ENCODE measurements around the gene OXTR.

DNA sequence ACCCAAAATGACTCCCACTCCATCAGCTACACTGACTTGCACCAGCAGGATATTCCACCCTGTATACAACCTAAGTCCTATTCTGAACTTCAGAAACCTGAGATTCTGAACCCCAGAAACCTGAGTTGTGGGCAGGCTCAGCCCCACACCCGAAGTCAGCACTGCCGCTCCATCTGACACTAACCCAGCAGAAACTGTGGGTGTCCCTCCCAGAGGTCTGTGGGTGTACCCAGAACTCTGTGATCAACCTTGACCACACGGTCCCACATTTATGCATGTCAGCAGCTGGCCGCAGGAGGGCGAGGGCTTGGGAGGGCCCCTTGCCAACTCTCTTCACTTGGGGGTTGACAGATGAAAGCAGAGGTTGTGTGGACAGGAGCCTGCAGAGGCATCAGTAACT, 9.3 kb downstream of the OXTR start:
- TF ChIP-seq, protein P1, sequence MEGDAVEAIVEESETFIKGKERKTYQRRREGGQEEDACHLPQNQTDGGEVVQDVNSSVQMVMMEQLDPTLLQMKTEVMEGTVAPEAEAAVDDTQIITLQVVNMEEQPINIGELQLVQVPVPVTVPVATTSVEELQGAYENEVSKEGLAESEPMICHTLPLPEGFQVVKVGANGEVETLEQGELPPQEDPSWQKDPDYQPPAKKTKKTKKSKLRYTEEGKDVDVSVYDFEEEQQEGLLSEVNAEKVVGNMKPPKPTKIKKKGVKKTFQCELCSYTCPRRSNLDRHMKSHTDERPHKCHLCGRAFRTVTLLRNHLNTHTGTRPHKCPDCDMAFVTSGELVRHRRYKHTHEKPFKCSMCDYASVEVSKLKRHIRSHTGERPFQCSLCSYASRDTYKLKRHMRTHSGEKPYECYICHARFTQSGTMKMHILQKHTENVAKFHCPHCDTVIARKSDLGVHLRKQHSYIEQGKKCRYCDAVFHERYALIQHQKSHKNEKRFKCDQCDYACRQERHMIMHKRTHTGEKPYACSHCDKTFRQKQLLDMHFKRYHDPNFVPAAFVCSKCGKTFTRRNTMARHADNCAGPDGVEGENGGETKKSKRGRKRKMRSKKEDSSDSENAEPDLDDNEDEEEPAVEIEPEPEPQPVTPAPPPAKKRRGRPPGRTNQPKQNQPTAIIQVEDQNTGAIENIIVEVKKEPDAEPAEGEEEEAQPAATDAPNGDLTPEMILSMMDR (IDR thresholded peaks at IDR 0.05) = no peak
- no peak for TF ChIP-seq POLR2A (IDR thresholded peaks at IDR 0.05)
